ENCODE results near the gene KCNIP4.

The KCNIP4 gene

DNA sequence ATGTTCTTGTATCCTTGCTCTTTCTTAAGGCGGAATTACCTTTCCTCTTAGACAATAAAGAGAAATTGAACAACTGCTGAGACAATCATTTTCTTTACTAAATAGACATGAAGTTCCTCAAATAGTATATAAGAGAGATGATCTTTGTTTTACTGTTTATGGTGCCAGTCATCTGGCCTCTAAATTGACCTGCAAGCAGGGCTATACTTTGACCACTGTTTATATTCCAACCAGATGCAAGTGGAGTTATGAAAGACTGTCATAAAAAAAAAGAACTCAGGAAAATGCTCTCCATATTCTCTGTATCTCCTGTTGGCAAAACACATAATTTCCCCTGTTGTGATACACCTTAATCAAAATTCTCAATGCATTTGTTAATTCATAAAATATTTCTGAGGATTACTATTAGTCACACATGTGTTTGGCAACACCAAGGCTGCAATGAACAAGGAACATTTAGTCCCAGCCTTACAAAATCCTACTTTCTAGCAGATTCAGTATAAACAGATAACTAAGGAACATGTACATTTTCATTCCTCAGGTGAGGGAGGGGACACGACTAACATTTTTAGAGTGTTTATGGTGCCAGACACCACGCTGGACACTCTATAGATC is 562.3 kb downstream of the KCNIP4 start:
- DNase-seq (ENCODE audit: low read depth): no peak
- H3K4me3 ChIP-seq (ENCODE audit: low read depth, low read length): no peak overlapping the region
- TF ChIP-seq, protein P1, sequence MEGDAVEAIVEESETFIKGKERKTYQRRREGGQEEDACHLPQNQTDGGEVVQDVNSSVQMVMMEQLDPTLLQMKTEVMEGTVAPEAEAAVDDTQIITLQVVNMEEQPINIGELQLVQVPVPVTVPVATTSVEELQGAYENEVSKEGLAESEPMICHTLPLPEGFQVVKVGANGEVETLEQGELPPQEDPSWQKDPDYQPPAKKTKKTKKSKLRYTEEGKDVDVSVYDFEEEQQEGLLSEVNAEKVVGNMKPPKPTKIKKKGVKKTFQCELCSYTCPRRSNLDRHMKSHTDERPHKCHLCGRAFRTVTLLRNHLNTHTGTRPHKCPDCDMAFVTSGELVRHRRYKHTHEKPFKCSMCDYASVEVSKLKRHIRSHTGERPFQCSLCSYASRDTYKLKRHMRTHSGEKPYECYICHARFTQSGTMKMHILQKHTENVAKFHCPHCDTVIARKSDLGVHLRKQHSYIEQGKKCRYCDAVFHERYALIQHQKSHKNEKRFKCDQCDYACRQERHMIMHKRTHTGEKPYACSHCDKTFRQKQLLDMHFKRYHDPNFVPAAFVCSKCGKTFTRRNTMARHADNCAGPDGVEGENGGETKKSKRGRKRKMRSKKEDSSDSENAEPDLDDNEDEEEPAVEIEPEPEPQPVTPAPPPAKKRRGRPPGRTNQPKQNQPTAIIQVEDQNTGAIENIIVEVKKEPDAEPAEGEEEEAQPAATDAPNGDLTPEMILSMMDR (conservative IDR thresholded peaks at IDR 0.05; ENCODE audit: low read depth, low read length): no peak

- no peak overlapping the region for H3K4me3 ChIP-seq (ENCODE audit: low read depth, low read length)
- no peak for DNase-seq (ENCODE audit: low read depth)
- TF ChIP-seq, protein P1 (conservative IDR thresholded peaks at IDR 0.05; ENCODE audit: low read depth, low read length): no peak
Observed at GRCh38 chr4:21385706-21386105, 562.9 kb downstream of the KCNIP4 start.

- H3K4me3 ChIP-seq (ENCODE audit: low read depth, low read length): no peak overlapping the region
- no peak for DNase-seq (ENCODE audit: low read depth)
- TF ChIP-seq, protein P1 (conservative IDR thresholded peaks at IDR 0.05; ENCODE audit: low read depth, low read length): no peak
Observed at GRCh38 chr4:21384609-21385008, 564.0 kb downstream of the KCNIP4 start.

DNA sequence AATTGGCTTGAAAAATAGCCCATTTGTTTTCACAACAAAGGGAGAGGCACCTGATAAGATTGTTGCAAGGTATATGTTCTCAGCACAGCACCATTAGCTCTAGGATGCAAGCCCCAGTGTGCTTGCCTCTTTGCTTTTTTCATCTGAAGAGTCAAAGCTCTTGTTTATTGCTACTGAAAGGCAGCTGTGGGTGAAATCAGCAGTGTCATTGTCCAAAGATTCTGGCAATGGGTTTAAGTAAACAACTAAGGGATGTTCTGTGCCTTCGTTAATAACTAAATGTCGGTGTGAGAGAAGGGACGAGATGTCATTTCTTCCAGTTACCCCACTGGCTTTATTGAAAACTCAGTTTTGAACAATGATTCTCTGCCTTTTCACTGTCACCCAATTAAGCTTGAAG is 567.7 kb downstream of the KCNIP4 start:
- TF ChIP-seq, protein P1 (conservative IDR thresholded peaks at IDR 0.05; ENCODE audit: low read depth, low read length): no peak
- H3K4me3 ChIP-seq (ENCODE audit: low read depth, low read length): no peak overlapping the region
- no peak for DNase-seq (ENCODE audit: low read depth)

- H3K4me3 ChIP-seq (ENCODE audit: low read depth, low read length): no peak overlapping the region
- TF ChIP-seq, protein P1 (conservative IDR thresholded peaks at IDR 0.05; ENCODE audit: low read depth, low read length): no peak
- no peak for DNase-seq (ENCODE audit: low read depth)
Observed at GRCh38 chr4:21377046-21377445, 571.5 kb downstream of the KCNIP4 start.

- DNase-seq (ENCODE audit: low read depth): no peak
- TF ChIP-seq, protein P1 (conservative IDR thresholded peaks at IDR 0.05; ENCODE audit: low read depth, low read length): no peak
- H3K4me3 ChIP-seq (ENCODE audit: low read depth, low read length): no peak overlapping the region
Observed at GRCh38 chr4:21376176-21376575, 572.4 kb downstream of the KCNIP4 start.

- TF ChIP-seq, protein P1 (conservative IDR thresholded peaks at IDR 0.05; ENCODE audit: low read depth, low read length): no peak
- no peak for DNase-seq (ENCODE audit: low read depth)
- H3K4me3 ChIP-seq (ENCODE audit: low read depth, low read length): no peak overlapping the region
Observed at GRCh38 chr4:21374641-21375368, 573.8 kb downstream of the KCNIP4 start.

All from choroid plexus epithelial cell (primary cell).